Activated CD8-positive, alpha-beta memory T cell treated with anti-CD3 and anti-CD28 coated beads, Interleukin-2, amount 10 ng/mL, durations not matched to agents 7 days and 5 days (primary cell): ENCODE measurements around the gene LIMS1. TPM values are rescaled to one million over a fixed set of nuclear protein-coding genes. Genes with fewer than 3 reads are reported as not detected.
"Not testable (repeated sequence)": the region's sequence is repeated elsewhere in the genome, so short reads cannot be mapped to it uniquely, and the experiment has no call there.

Experiments
- ATAC-seq: fragments of 150-1000 bp; cut with Tn5 transposase; one replicate; pipeline ENCODE4 v1.10.0; 2021; ENCODE audit warnings: moderate library complexity
- CTCF ChIA-PET: fragments of 350-600 bp; sonication (Branson Sonifier 250); formaldehyde crosslinking; loops from one replicate; lab custom pipeline; 2021; ENCODE audit warnings: antibody characterized with exemption; lab: Charles Lee
- DNase-seq: peaks from one replicate; pipeline ENCODE4 v3.0.0-alpha.2; 2020
- H3K27ac Mint-ChIP-seq: one replicate; pipeline ENCODE4 v1.8.0; 2021; ENCODE audit warnings: mild to moderate bottlenecking, mixed read lengths
- H3K27me3 Mint-ChIP-seq: one replicate; pipeline ENCODE4 v1.8.0; 2021; ENCODE audit warnings: mixed read lengths
- H3K36me3 Mint-ChIP-seq: one replicate; pipeline ENCODE4 v1.8.0; 2021; ENCODE audit warnings: mild to moderate bottlenecking, mixed read lengths
- H3K4me1 Mint-ChIP-seq: one replicate; pipeline ENCODE4 v1.8.0; 2021; ENCODE audit warnings: mixed read lengths
- H3K4me3 Mint-ChIP-seq: one replicate; pipeline ENCODE4 v1.8.0; 2021; ENCODE audit warnings: mild to moderate bottlenecking, moderate library complexity, mixed read lengths
- H3K9me3 Mint-ChIP-seq: one replicate; pipeline ENCODE4 v1.8.0; 2022; ENCODE audit warnings: low read depth, mixed read lengths
- total RNA-seq, 2 experiments: library from RNA; stranded (reverse); gene quantifications; one replicate each; pipeline ENCODE4 v1.2.3, GENCODE V29; 2021

LIMS1 gene
- total RNA-seq, 2 experiments from 2014 or later, result 57.2 to 58.2 TPM

- peaks cover 2% of the 10 kb centered on the region for H3K9me3 Mint-ChIP-seq
- peaks cover 50% of the 10 kb centered on the region for H3K4me1 Mint-ChIP-seq
- CTCF ChIA-PET, result interaction anchor here (1.7 to 8.8 kb wide), 2 partner anchors 28 to 34 kb away, joined by 6 to 171 read pairs; no protein-coding TSS in a partner anchor
- DNase-seq (no peak), ATAC-seq (no peak)
- peak overlapping the region; percentile 3 for H3K4me3 Mint-ChIP-seq
- H3K36me3 Mint-ChIP-seq, result peaks cover 21% of the 10 kb centered on the region
- no peaks in the 10 kb centered on the region for H3K27me3 Mint-ChIP-seq
- H3K27ac Mint-ChIP-seq, result peak overlapping the region; percentile 41
These were observed 106.5 kb downstream of the LIMS1 start for GRCh38 chr2:108640731-108641130.

DNA sequence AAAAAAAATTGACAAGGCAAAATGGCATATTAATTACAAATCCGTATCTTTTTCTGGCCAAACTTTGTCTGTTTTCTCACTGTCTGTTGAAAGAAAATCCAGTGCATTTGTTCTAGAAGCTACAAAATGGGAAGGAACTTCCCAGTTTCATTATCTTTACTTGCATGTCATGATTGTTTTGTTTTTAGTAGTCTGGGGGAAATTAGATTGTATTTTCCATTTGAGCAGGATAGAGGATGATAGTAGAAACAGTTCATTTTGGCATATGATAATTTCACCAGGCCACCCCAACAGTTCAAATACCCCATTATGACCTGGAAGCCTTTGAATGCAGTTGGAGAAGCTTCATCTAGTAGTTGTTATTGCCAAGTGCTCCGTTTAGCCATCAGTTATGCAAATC is 107.5 kb downstream of the LIMS1 start:
- H3K27me3 Mint-ChIP-seq, result no peaks in the 10 kb centered on the region
- CTCF ChIA-PET, result interaction anchor here (8.8 kb wide), 1 partner anchor 29 kb away, joined by 171 read pairs; no protein-coding TSS in a partner anchor
- peaks cover 45% of the 10 kb centered on the region for H3K4me1 Mint-ChIP-seq
- H3K36me3 Mint-ChIP-seq, result peaks cover 21% of the 10 kb centered on the region
- H3K27ac Mint-ChIP-seq, result no peak overlapping the region
- ATAC-seq, result no peak
- H3K4me3 Mint-ChIP-seq, result no peak overlapping the region
- no peak for DNase-seq
- H3K9me3 Mint-ChIP-seq, result peaks cover 7% of the 10 kb centered on the region

- Mint-ChIP-seq H3K27ac (no peak overlapping the region), H3K27me3 (no peaks in the 10 kb centered on the region), H3K4me3 (no peak overlapping the region), H3K36me3 (peaks cover 25% of the 10 kb centered on the region), H3K9me3 (peaks cover 7% of the 10 kb centered on the region), H3K4me1 (peaks cover 41% of the 10 kb centered on the region)
- ATAC-seq, result no peak
- no peak for DNase-seq
- CTCF ChIA-PET, result interaction anchor here (1.0 kb wide), 1 partner anchor 9 kb away, joined by 3 read pairs; no protein-coding TSS in a partner anchor
These were observed 109.1 kb downstream of the LIMS1 start for GRCh38 chr2:108643261-108643849.

DNA sequence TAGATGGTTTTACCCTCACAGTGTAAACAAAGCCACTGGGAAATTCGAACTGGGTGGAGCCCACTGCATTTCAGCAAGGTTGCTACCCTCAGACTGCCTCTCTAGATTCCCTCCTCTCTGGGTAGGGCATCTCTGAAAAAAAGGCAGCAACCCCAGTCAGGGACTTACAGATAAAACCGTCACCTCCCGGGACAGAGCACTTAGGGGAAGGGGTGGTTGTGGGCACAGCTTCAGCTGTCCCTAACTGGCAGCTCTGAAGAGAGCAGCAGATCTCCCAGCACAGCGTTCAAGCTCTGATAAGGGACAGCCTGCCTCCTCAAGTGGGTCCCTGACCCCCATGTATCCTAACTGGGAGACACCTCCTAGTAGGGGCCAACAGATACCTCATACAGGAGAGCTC is 109.6 kb downstream of the LIMS1 start:
- H3K4me3 Mint-ChIP-seq, H3K27me3 Mint-ChIP-seq, DNase-seq, CTCF ChIA-PET, H3K9me3 Mint-ChIP-seq, ATAC-seq, H3K27ac Mint-ChIP-seq: not testable (repeated sequence)
- peaks cover 25% of the 10 kb centered on the region for H3K36me3 Mint-ChIP-seq
- peaks cover 44% of the 10 kb centered on the region for H3K4me1 Mint-ChIP-seq

DNA sequence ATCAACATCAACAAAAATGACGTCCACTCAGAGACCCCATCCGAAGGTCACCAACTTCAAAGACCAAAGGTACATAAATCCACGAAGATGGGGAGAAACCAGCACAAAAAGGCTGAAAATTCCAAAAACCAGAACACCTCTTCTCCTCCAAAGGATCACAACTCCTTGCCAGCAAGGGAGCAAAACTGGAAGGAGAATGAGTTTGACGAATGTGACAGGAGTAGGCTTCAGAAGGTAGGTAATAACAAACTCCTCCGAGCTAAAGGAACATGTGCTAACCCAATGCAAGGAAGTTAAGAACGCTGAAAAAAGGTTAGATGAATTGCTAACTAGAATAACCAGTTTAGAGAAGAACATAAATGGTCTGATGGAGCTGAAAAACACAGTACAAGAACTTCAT is 110.2 kb downstream of the LIMS1 start:
- Mint-ChIP-seq H3K36me3 (peaks cover 26% of the 10 kb centered on the region), H3K4me1 (peaks cover 47% of the 10 kb centered on the region)
- not testable (repeated sequence) for H3K4me3 Mint-ChIP-seq, ATAC-seq, H3K27ac Mint-ChIP-seq, H3K9me3 Mint-ChIP-seq, DNase-seq, H3K27me3 Mint-ChIP-seq
- CTCF ChIA-PET, result interaction anchor here (5.4 kb wide), 1 partner anchor 8 kb away, joined by 31 read pairs; no protein-coding TSS in a partner anchor

- CTCF ChIA-PET, result interaction anchor here (5.4 kb wide), 1 partner anchor 12 kb away, joined by 31 read pairs; no protein-coding TSS in a partner anchor
- peaks cover 24% of the 10 kb centered on the region for H3K36me3 Mint-ChIP-seq
- not testable (repeated sequence) for ATAC-seq, H3K4me3 Mint-ChIP-seq, H3K27ac Mint-ChIP-seq, H3K9me3 Mint-ChIP-seq, H3K27me3 Mint-ChIP-seq, DNase-seq
- peaks cover 47% of the 10 kb centered on the region for H3K4me1 Mint-ChIP-seq
These were observed 114.5 kb downstream of the LIMS1 start for GRCh38 chr2:108648796-108649195.

DNA sequence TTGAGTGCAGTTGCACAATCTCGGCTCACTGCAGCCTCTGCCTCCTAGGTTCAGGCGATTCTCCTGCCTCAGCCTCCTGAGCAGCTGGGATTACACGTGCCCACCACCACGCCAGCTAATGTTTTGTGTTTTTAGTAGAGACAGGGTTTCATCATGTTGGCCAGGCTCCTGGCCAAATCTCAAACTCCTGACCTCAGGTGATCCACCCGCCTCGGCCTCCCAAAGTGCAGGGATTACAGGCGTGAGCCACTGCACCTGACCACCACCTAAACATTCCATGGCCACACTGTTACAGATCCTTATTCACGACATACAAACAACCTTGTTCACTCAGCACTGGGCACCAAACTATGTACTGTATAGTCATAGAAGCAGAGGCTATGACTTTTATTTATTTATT is 116.2 kb downstream of the LIMS1 start:
- H3K27ac Mint-ChIP-seq, H3K4me3 Mint-ChIP-seq, H3K27me3 Mint-ChIP-seq, H3K9me3 Mint-ChIP-seq, ATAC-seq, DNase-seq: not testable (repeated sequence)
- peaks cover 14% of the 10 kb centered on the region for H3K36me3 Mint-ChIP-seq
- CTCF ChIA-PET, result interaction anchor here (1.7 kb wide), 1 partner anchor 14 kb away, joined by 7 read pairs; no protein-coding TSS in a partner anchor
- peaks cover 48% of the 10 kb centered on the region for H3K4me1 Mint-ChIP-seq

GRCh38 chr2:108651468-108651867 is 117.2 kb downstream of the LIMS1 start:
- H3K36me3 Mint-ChIP-seq, result peaks cover 12% of the 10 kb centered on the region
- CTCF ChIA-PET, result interaction anchor here (1.7 kb wide), 1 partner anchor 15 kb away, joined by 7 read pairs; no protein-coding TSS in a partner anchor
- H3K4me3 Mint-ChIP-seq, DNase-seq, H3K27me3 Mint-ChIP-seq, H3K9me3 Mint-ChIP-seq, ATAC-seq: not testable (repeated sequence)
- H3K4me1 Mint-ChIP-seq, result peaks cover 46% of the 10 kb centered on the region
- peak overlapping the region; percentile 78 for H3K27ac Mint-ChIP-seq

- DNase-seq (peak; percentile 86), ATAC-seq (peak; percentile 98)
- H3K27me3 Mint-ChIP-seq, CTCF ChIA-PET, H3K36me3 Mint-ChIP-seq, H3K9me3 Mint-ChIP-seq: not testable (repeated sequence)
- Mint-ChIP-seq H3K4me1 (peaks cover 46% of the 10 kb centered on the region), H3K27ac (peak overlapping the region; percentile 94), H3K4me3 (peak overlapping the region; percentile 65)
These were observed 118.1 kb downstream of the LIMS1 start for GRCh38 chr2:108652187-108652931.

DNA sequence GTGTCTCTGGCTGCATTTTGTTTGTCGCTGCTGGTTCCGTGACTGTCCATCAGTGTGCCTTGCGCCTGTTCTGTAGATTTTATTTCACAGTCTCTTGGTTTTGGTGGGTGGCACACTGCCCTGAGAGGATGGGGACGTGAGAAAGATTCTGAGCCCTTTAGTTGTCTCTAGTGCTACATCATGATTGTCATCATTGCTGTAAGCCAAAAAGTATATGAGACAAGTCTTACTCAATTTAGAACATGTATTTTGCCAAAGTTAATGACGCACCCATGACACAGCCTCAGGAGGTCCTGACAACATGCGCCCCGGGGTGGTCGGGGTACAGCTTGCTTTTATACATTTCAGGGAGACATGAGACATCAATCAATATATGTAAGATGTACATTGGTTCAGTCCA is 119.2 kb downstream of the LIMS1 start:
- H3K27me3 Mint-ChIP-seq, DNase-seq, H3K36me3 Mint-ChIP-seq, CTCF ChIA-PET, H3K9me3 Mint-ChIP-seq, H3K4me3 Mint-ChIP-seq, ATAC-seq: not testable (repeated sequence)
- Mint-ChIP-seq H3K27ac (peak overlapping the region; percentile 57), H3K4me1 (peaks cover 38% of the 10 kb centered on the region)

GRCh38 chr2:108653849-108654248 is 119.6 kb downstream of the LIMS1 start:
- DNase-seq, CTCF ChIA-PET, H3K4me3 Mint-ChIP-seq, H3K36me3 Mint-ChIP-seq, ATAC-seq, H3K9me3 Mint-ChIP-seq, H3K27me3 Mint-ChIP-seq: not testable (repeated sequence)
- Mint-ChIP-seq H3K4me1 (peaks cover 34% of the 10 kb centered on the region), H3K27ac (peak overlapping the region; percentile 57)

DNA sequence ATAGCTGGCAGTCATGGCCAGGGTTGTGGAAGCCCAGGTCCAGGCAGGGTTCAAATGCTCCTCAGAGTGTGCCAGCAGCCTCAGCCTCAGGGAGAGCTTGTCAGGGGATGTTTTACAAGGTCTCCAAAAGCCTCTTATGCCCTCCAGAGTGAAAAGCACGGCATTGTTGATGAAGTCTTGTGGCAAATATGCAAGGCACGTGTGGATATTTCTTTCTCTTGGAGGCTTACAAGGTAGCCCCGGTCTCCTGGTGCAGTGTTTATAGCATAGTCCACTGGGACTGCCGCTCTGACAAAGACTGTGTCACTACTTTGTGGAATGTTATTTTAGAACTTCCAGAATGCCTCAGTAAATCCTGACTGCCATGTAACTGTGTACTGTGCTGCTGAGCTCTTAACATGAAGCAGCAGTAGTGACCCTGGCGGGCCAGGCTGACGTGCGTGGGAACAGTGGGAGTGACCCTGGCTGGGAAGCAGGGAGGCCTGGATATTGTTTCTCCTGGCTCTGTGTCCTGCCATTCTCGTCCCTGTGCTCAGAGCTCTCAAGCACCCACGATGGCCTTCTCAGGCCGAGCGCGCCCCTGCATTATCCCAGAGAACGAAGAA is 120.4 kb downstream of the LIMS1 start:
- H3K27me3 Mint-ChIP-seq, CTCF ChIA-PET, ATAC-seq, H3K27ac Mint-ChIP-seq, H3K4me3 Mint-ChIP-seq, DNase-seq, H3K9me3 Mint-ChIP-seq, H3K36me3 Mint-ChIP-seq: not testable (repeated sequence)
- peaks cover 27% of the 10 kb centered on the region for H3K4me1 Mint-ChIP-seq

GRCh38 chr2:108655270-108655669 is 121.0 kb downstream of the LIMS1 start:
- H3K9me3 Mint-ChIP-seq, H3K36me3 Mint-ChIP-seq, H3K27ac Mint-ChIP-seq, DNase-seq, H3K27me3 Mint-ChIP-seq, H3K4me3 Mint-ChIP-seq, CTCF ChIA-PET, ATAC-seq: not testable (repeated sequence)
- peaks cover 23% of the 10 kb centered on the region for H3K4me1 Mint-ChIP-seq
